GM21390 (cell line): ENCODE measurements around the gene ALKAL2.
A peak's percentile ranks its signal among the peaks of the same experiment; 100 is the strongest.
"Not testable (repeated sequence)": the region's sequence is repeated elsewhere in the genome, so short reads cannot be mapped to it uniquely, and the experiment has no call there.

Experiments
- ATAC-seq: cut with Tn5 transposase; IDR thresholded peaks from one replicate; pipeline ENCODE4 v1.9.1; 2021; ENCODE audit not compliant: unreplicated experiment

ALKAL2 gene

DNA sequence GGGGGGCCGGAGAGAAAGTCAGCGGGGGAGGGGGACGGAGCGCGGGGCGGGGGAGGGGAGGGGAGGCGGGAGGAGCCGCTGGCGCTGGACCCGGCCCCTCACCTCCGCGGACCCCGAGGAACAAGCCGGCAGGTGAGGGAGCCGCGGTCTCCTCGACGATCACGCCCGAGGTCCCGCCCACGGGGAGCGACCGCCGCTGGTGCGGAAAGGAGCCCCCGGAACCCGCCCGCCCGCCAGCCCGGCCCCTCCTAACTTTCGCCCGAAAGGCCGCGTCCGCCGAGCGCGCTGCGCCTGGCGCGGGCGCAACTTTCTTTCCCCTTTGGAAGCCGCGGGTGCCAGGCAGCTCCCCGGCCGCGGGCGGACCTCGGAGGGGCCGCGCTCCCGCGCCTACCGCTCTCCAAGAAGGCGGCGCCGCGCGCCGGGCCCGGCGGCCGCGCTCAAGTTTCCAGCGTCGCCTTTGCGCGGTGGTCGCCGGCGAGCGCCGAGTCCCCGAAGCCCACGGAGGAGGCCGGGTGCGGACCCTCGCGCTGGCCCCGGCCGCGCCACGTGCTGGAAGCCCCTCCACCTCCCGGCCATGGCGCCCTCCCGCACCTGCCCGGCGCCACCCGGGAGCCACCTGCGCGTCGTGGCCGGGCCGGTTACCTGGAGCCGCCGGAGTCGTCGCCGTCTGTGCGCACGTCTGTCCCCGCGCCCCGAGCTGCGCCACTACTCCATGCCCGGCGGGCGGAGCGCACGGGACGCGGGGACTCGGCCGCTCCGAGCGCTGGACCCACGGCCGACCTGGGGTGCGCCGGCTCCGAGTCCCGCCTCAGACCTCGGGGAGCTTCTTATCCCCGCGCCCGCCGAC is at the start of gene ALKAL2:
Gene ALKAL2, minus strand, starts transcription at position 181 of the 847 bp plus-strand sequence. CDS start 256 bp downstream, outside the sequence.
- ATAC-seq: no peak

DNA sequence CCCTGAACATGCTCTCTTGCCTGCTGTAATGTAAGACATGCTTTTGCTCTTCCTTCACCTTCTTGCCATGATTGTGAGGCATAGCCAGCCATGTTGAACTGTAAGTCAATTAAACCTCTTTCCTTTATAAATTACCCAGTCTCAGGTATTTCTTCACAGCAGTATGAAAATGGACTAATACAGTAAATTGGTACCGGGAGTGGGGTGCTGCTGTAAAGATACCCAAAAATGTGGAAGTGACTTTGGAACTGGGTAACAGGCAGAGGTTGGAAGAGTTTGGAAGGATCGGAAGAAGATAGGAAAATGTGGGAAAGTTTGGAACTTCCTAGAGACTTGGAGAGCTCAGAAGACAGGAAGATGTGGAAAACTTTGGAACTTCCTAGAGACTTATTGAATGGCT is 49.1 kb upstream of the ALKAL2 start:
- not testable (repeated sequence) for ATAC-seq

DNA sequence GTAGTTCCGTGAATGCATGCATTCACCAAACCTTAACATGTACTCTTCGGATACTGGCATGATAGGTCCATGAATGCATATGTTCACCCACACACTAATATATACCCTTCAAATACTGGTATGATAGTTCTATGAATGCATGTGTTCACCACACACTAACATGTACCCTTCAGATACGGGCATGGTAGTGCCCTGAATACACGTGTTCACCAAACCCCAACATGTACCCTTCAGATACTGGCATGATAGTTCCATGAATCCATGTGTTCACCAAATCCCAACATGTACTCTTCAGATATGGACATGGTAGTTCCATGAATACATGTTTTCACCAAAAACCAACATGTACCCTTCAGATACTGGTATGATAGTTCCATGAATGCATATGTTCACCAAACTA is 48.5 kb upstream of the ALKAL2 start:
- ATAC-seq: no peak

- no peak for ATAC-seq
Observed at GRCh38 chr2:332592-332991, 44.7 kb upstream of the ALKAL2 start.

DNA sequence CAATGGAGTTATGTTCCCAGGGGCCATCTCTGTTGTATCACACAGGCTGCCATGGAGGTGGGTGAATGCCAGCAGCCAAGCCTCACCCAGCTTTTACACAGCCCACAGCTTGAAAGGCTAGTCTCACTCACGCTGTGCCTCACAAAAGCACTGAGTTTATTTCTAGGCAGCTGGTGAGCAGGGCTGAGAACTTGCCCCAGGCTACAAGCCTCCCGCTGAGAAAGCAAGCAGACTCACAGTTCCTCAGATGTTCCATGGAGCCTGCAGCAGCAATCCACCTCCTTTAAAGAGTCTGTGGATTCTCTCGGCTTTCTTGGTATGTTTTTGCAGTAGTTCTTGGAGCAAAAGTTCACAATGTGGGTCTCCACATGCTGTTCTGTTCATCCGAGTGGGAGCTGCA is 40.9 kb upstream of the ALKAL2 start:
- no peak for ATAC-seq

GRCh38 chr2:323035-323434 is 35.1 kb upstream of the ALKAL2 start:
- ATAC-seq: no peak

- no peak for ATAC-seq
Observed at GRCh38 chr2:322326-322725, 34.4 kb upstream of the ALKAL2 start.

- no peak for ATAC-seq
Observed at GRCh38 chr2:320561-320960, 32.7 kb upstream of the ALKAL2 start.

DNA sequence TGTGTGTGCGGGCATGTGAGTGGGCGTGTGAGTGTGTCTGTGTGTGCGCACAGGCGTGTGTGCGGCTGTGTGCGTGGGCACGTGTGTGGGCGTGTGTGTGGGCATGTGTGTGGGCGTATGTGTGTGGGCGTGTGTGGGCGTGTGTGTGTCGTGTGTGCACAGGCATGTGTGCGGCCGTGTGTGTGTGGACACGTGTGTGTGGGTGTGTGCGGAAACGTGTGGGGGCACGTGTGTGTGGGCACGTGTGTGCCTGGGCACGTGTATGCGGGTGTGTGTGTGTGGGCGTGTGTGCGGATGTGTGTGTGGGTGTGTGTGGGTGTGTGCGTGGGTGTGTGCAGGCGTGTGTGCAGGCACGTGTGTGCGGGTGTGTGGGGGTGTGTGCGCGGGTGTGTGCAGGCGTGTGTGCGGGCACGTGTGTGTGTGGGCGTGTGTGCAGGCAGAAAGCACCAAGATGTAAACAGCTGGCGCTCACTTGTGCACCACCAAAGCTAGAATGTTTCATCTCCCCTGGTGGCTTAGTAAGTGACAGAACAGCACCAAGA is 31.2 kb upstream of the ALKAL2 start:
- ATAC-seq: no peak

DNA sequence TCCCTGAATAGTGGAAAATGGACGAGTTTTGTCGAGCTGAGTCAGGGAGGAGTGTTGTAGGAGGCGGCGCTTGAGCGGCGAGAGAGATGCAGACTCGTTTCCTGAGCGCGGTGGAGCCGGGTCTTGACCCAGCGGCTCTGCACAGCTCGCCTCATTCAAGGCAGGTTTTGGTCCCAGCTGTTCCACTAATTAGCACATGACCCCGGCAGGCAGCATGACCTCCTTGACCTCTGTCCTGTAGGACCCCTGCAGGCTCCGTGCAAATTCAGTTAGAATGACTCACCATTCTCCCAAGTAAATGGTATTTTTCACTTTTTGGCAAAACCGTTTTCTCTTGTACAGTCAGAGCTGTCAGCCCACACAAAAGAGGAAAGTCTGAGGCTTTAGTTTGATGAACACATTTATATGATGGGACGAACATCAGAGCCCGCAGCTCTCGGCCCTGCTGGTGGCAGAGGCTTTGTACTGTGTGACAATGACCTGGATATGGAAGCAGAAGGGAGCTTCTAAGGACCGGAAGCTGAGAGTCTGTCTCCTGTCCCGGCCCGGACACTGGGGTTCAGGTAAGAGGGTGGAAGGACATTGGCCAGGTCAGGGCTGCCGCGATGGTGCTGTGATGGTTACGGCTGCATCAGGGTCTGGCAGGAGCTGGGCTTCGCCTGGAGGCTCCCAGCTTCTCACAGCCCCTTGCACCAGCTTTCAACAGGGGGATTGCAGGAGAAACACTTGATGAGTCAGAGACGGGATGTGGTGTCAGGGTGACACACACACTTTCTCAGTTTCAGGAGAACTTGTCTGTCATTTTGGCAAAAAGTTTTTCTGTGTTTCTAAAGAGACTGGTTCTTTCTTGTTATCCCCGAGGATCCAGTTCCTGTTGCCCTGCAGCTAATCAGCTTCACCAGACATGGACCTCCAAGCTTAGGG is 29.9 kb upstream of the ALKAL2 start:
- ATAC-seq: peak; percentile 81

GRCh38 chr2:316381-316780 is 28.5 kb upstream of the ALKAL2 start:
- ATAC-seq: no peak

DNA sequence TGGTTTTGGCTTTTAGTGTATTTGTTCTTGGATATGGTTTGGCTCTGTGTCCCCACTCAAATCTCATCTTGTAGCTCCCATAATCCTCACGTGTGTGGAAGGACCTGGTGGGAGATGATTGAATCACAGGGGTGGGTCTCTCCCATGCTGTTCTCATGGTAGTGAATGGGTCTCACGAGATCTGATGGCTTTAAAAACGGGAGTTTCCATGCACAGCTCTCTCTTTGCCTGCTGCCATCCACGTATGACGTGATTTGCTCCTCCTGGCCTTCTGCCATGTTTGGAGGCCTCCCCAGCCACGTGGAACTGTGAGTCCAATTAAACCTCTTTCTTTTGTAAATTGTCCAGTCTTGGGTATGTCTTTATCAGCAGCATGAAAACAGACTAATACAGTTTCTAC is 28.0 kb upstream of the ALKAL2 start:
- not testable (repeated sequence) for ATAC-seq

GRCh38 chr2:314561-315336 is 26.9 kb upstream of the ALKAL2 start:
- ATAC-seq: no peak

DNA sequence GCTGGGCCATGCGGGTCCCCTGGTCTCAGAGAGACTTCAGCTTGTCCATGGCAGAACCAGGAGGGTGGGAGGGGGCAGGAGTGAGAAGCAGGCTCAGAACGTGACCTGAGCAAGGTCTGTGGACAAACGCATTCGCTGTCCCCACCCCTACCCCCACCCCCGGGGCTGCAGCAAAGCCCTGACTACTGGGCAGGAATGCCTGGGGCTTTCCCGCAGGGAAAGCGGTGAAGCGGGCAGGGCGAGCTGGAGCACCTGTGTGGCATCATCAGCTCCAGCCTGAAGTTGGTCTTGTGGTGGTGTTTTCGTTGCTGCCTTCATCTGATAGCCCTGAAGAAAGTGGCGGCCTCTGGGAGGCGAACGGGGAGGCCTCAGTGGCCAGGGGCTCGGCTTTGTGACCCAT is 26.1 kb upstream of the ALKAL2 start:
- ATAC-seq: no peak

DNA sequence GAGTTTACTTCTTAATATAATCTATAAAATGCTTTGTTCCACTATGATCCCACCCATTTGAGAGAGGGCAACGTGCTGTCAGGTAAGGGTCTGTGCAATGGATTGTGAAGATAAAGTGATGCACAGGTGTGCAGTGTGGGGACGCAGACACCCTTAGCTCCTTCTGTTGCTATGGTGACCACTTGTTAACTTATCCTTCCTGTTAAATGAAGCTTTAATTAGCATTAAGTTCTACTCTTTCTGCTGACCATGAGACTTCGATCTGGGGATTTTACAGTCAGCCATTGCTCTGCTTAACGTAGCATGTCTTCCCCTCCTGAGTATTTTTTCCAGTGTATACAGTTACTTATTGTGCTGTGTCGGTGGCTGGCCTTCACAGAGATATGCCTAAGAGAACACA is 23.1 kb upstream of the ALKAL2 start:
- no peak for ATAC-seq

DNA sequence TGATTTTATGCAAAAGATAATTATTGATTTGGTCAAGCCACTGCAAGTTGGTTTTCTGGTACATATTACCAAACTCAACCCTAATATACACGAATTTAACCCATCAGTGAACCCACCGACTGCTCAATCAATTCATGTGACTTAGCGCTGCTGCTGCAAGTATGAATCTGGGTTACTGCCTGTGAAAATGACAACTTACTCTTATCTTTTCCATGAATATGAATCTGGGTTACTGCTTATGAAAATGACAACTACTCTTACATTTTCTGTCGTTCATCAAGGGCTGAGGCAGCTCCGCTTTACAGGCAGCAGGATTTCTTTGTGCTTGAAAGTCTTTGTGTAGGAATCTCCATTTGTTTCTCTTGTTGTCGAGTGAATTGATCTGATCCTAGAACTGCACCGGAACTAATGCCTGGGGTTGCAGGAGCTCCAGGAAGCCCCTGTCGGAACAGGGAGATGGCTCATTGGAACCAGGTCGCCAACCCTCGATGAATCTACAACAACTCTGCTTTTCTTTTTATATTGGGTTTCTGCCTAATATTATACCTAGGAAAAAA is 22.1 kb upstream of the ALKAL2 start:
- no peak for ATAC-seq

DNA sequence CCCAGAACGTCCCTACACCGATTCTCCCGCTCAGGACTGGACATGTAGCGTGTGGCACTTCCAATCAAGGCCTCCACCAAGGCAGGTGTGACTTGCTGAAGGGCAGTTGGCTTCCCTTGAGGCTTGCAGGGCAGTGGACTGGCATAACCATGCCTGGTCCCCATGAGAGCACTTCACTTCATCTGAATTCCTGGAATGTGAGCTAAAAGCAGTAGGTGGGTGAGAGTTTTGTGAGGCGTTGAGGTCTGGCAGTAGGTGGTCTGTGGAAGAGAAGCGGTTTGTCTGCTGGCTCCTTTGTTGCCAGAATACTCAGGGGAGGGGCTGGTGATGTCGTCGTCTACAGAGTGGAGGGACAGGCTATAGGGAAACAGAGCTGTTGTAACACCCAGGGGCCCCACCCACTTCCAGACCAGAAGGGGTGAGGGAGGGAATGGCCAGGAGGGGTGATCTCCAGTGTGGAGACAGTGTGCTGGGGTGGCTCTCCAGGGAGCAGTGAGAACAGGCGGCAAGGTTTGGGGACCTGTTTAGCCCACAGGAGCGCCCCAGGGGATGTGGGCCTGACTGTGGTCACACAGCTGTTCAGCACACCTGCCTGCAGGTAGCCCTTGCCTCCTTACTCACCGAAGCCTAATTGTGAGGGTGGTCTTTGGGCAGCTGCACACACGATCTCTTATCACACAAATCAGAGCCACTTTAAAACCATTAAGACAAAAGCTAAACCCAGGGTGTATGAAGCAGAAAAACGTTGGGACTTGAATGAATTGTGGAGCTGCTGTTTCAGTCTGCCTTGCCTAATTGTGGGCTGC is 21.5 kb upstream of the ALKAL2 start:
- no peak for ATAC-seq

- no peak for ATAC-seq
Observed at GRCh38 chr2:305366-305765, 17.5 kb upstream of the ALKAL2 start.

GRCh38 chr2:296354-296753 is 8.5 kb upstream of the ALKAL2 start:
- no peak for ATAC-seq

- no peak for ATAC-seq
Observed at GRCh38 chr2:295090-295489, 7.2 kb upstream of the ALKAL2 start.
